GM12878 (cell line): ENCODE results near the gene SFPQ. TPM values are rescaled to one million over a fixed set of nuclear protein-coding genes. Genes with fewer than 3 reads are reported as not detected.

ENCODE experiments used
- ATAC-seq: fragments of 200-7000 bp; cut with Tn5 transposase; 3 replicates; pipeline ENCODE4 v1.9.1; 2020; ENCODE audit warnings: mild to moderate bottlenecking, moderate library complexity
- BruUV-seq: library from RNA; stranded (reverse); fragments of 400-500 nt; replicated peaks from 2 replicates; lab custom pipeline; 2021; lab: Mats Ljungman, UMichigan
- CTCF ChIA-PET: fragments of 300-600 bp; sonication (Branson Sonifier 250); formaldehyde crosslinking; extraction: SDS; loops from one replicate; lab custom pipeline; 2021; ENCODE audit warnings: inconsistent platforms; lab: Yijun Ruan, JAX
- POLR2A ChIA-PET: fragments of 350-600 bp; formaldehyde crosslinking; extraction: SDS; loops from one replicate; lab custom pipeline; 2021; ENCODE audit warnings: inconsistent platforms; lab: Charles Lee
- RAD21 ChIA-PET: fragments of 300-600 bp; sonication (Branson Sonifier 250); formaldehyde crosslinking; loops from one replicate; lab custom pipeline; 2023; ENCODE audit warnings: antibody characterized with exemption; ENCODE audit not compliant: unreplicated experiment; lab: Charles Lee
- SMC1A ChIA-PET: fragments of 300-600 bp; sonication (Branson Sonifier 250); formaldehyde crosslinking; loops from one replicate; lab custom pipeline; 2023; ENCODE audit not compliant: unreplicated experiment, uncharacterized antibody; lab: Charles Lee
- DNase-seq: peaks from one replicate; pipeline ENCODE4 v3.0.0-alpha.2; 2011; ENCODE audit warnings: low read depth, low spot score
- FAIRE-seq: peaks from 3 replicates; lab custom pipeline; 2011; peaks lifted over from hg19 to GRCh38; lab: Jason Lieb, UNC
- H2AFZ ChIP-seq: 2 replicates; pipeline ENCODE4 v1.6.0; 2011; ENCODE audit warnings: low read depth, low read length, control low read depth; ENCODE audit not compliant: control insufficient read depth
- H3K27ac ChIP-seq: 2 replicates; pipeline ENCODE4 v1.5.1; 2011; ENCODE audit warnings: control low read depth; ENCODE audit not compliant: control insufficient read depth, insufficient read depth
- H3K27me3 ChIP-seq, 2 experiments: replicated peaks in 1 of 2; 2 replicates each; pipeline versions ENCODE4 v1.6.0 to v1.6.1; 2011; ENCODE audit warnings: low read length in 1 of 2; ENCODE audit not compliant: control insufficient read depth in 2 of 2, insufficient read depth in 2 of 2
- H3K36me3 ChIP-seq, 2 experiments: 2 replicates each; pipeline ENCODE4 v1.5.1; 2011; ENCODE audit warnings: low read length in 1 of 2; ENCODE audit not compliant: control insufficient read depth in 2 of 2, insufficient read depth in 2 of 2
- H3K4me1 ChIP-seq: 2 replicates; pipeline ENCODE4 v1.6.1; 2011; ENCODE audit warnings: mild to moderate bottlenecking, low read length, moderate library complexity, mixed read lengths; ENCODE audit not compliant: control insufficient read depth, insufficient read depth
- H3K4me2 ChIP-seq: 2 replicates; pipeline ENCODE4 v1.6.0; 2011; ENCODE audit warnings: control low read depth; ENCODE audit not compliant: control insufficient read depth, insufficient read depth
- H3K4me3 ChIP-seq: fragments of 200-600 bp; sonication (generic); 2 replicates; pipeline ENCODE4 v1.5.1; 2016
- H3K79me2 ChIP-seq: 2 replicates; pipeline ENCODE4 v1.6.0; 2011; ENCODE audit warnings: low read length; ENCODE audit not compliant: control insufficient read depth, insufficient read depth
- H3K9ac ChIP-seq: 2 replicates; pipeline ENCODE4 v1.8.0; 2011; ENCODE audit warnings: low read length, control low read depth, mixed read lengths; ENCODE audit not compliant: control insufficient read depth, insufficient read depth
- H3K9me3 ChIP-seq: replicated peaks from 3 replicates; pipeline ENCODE4 v1.5.1; 2011; ENCODE audit warnings: mild to moderate bottlenecking, low read length; ENCODE audit not compliant: control insufficient read depth, insufficient read depth
- H4K20me1 ChIP-seq: 2 replicates; pipeline ENCODE4 v1.6.0; 2011; ENCODE audit not compliant: control insufficient read depth, insufficient read depth
- BACH1 ChIP-seq: fragments of 450-650 bp; IDR thresholded peaks from 2 replicates; pipeline ENCODE4 v1.6.1; 2017; ENCODE audit warnings: mild to moderate bottlenecking, borderline replicate concordance
- CEBPB ChIP-seq, 2 experiments: fragments of 150-350 bp in 1 of 2; IDR thresholded peaks; 2 replicates each; pipeline ENCODE4 v1.6.1; 2012 to 2014; ENCODE audit warnings: low read depth in 2 of 2, low read length in 2 of 2, borderline replicate concordance in 1 of 2, inconsistent platforms in 1 of 2
- PML ChIP-seq: IDR thresholded peaks from 2 replicates; pipeline ENCODE4 v1.6.1; 2012; ENCODE audit warnings: low read length, inconsistent platforms
- POLR2A ChIP-seq: IDR thresholded peaks from 2 replicates; pipeline ENCODE4 v1.6.1; 2011; ENCODE audit warnings: low read depth, mild to moderate bottlenecking, low read length
- POLR2AphosphoS5 ChIP-seq: IDR thresholded peaks from 2 replicates; pipeline ENCODE4 v1.6.1; 2011; ENCODE audit warnings: mild to moderate bottlenecking, low read length, inconsistent platforms
- SUZ12 ChIP-seq: fragments of 200-600 bp; sonication (generic); IDR thresholded peaks from one replicate; pipeline ENCODE4 v1.6.1; 2018; ENCODE audit warnings: antibody characterized with exemption, mild to moderate bottlenecking; ENCODE audit not compliant: unreplicated experiment
- ZSCAN29 ChIP-seq: fragments of 450-650 bp; IDR thresholded peaks from 2 replicates; pipeline ENCODE4 v1.6.1; 2017; ENCODE audit warnings: mild to moderate bottlenecking, moderate library complexity
- WGBS: methylation state at CpG from one replicate; pipeline ENCODE4 v1.1.6; 2016; ENCODE audit warnings: low lambda C conversion rate; ENCODE audit not compliant: insufficient replicate concordance, insufficient coverage; ENCODE audit errors: missing lambda C conversion rate; 5-methylcytosine and 5-hydroxymethylcytosine counted together
- in situ Hi-C: fragments of 300-500 bp; cut with MboI; formaldehyde crosslinking; loops from 9 replicates; pipeline ENCODE4 v1.14.3; 2018; ENCODE audit warnings: mixed read lengths
- intact Hi-C: fragments of 100-400 bp; cut with micrococcal nuclease; formaldehyde crosslinking; loops from one replicate; pipeline ENCODE4 v1.14.2; 2022; ENCODE audit not compliant: unreplicated experiment
- polyA plus RNA-seq, 11 experiments: library from polyadenylated mRNA; depleted of rRNA in 4 of 11; unstranded in 6 of 11; stranded (reverse) in 5 of 11; fragments of >200 nt; fragmentation: Nextera tagmentation in 4 of 11; fragmentation: Illumina TruSeq in 1 of 11; extraction: Ambion mirVana in 4 of 11; extraction: Trizol in 1 of 11; gene quantifications; 1 replicate in 1 of 11; 2 replicates in 10 of 11; pipeline versions ENCODE4 v1.2.1 to v1.2.3, GENCODE V29; 2011 to 2016; ENCODE audit warnings: inconsistent platforms in 2 of 11, missing spikeins in 2 of 11, low read depth in 1 of 11
- total RNA-seq, 4 experiments: library from RNA; depleted of rRNA in 3 of 4; stranded (reverse); fragments of >200 nt in 3 of 4; fragmentation: Illumina TruSeq in 1 of 4; extraction: Trizol in 1 of 4; gene quantifications; 2 replicates each; pipeline versions ENCODE4 v1.2.1 to v1.2.3, GENCODE V29; 2013 to 2021
- TF ChIP-seq, protein P1 (sequence below): fragments of 450-650 bp; IDR thresholded peaks from 2 replicates; pipeline ENCODE4 v1.6.1; 2017; ENCODE audit warnings: antibody characterized with exemption, mild to moderate bottlenecking, moderate library complexity

SFPQ gene
- total and polyA plus RNA-seq, 10 of the 15 experiments (the other 5 are each of a cell fraction or from before 2014, with no cell fraction given) = 78.5 to 559 (median 199) TPM

DNA sequence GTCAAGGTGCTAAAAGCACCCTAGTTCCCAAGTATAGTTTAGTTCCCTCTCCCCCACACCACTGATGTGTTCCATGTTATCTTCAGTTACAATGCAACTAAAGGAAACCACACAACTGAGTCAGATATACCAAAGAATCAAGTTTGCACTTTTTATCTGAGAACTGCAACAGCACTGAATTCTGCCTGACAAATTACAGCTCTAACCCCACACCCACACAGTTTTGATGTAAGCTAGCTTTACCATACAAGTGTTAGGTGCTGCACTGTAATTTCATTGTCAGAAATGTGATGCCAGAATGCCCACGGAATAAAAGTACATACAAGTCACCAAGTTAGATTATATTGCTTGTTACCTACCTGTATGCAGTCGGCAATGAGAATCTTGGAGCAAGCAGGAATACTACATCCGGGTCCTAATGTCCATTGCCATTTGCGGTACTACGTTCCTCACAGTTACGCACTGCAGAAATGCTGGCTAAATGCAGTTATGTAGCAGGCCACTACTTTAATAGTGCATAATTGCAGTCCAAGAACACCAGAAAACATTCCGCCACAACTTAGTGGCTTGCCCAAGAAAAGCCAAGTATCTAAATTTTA lies 12.1 kb downstream of the SFPQ start (continued):
- TF ChIP-seq, protein P1, sequence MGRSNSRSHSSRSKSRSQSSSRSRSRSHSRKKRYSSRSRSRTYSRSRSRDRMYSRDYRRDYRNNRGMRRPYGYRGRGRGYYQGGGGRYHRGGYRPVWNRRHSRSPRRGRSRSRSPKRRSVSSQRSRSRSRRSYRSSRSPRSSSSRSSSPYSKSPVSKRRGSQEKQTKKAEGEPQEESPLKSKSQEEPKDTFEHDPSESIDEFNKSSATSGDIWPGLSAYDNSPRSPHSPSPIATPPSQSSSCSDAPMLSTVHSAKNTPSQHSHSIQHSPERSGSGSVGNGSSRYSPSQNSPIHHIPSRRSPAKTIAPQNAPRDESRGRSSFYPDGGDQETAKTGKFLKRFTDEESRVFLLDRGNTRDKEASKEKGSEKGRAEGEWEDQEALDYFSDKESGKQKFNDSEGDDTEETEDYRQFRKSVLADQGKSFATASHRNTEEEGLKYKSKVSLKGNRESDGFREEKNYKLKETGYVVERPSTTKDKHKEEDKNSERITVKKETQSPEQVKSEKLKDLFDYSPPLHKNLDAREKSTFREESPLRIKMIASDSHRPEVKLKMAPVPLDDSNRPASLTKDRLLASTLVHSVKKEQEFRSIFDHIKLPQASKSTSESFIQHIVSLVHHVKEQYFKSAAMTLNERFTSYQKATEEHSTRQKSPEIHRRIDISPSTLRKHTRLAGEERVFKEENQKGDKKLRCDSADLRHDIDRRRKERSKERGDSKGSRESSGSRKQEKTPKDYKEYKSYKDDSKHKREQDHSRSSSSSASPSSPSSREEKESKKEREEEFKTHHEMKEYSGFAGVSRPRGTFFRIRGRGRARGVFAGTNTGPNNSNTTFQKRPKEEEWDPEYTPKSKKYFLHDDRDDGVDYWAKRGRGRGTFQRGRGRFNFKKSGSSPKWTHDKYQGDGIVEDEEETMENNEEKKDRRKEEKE = no peak
- TF ChIP-seq POLR2A = peak; percentile 68
- no peak for TF ChIP-seq ZSCAN29
- no peak for TF ChIP-seq CEBPB (IDR thresholded peaks at IDR 0.05; ENCODE audit: borderline replicate concordance in 1 of 2, low read depth in 2 of 2, low read length in 2 of 2)

- Histone ChIP-seq H3K79me2 (peaks cover 44% of the 10 kb centered on the region), H3K9me3 (no peaks in the 10 kb centered on the region), H3K9ac (no peak overlapping the region), H3K36me3 (peaks cover 13 to 72% of the 10 kb centered on the region in 2 experiments), H4K20me1 (peaks cover 15% of the 10 kb centered on the region; the same call in 1 of the 2 replicates), H3K27ac (no peak overlapping the region), H3K27me3 (no peaks in the 10 kb centered on the region), H3K4me1 (peaks cover 3% of the 10 kb centered on the region; the same call in 1 of the 2 replicates), H2AFZ (no peak overlapping the region), H3K4me2 (no peak overlapping the region), H3K4me3 (no peak overlapping the region)
- ChIA-PET RAD21 (no interaction called here), POLR2A (interaction anchor here (0.7 kb wide), 2 partner anchors 8 to 22 kb away, joined by 3 read pairs; no protein-coding TSS in a partner anchor), CTCF (no interaction called here), SMC1A (interaction anchor here (1.3 to 1.4 kb wide), 2 partner anchors 9 to 10 kb away, joined by 3 read pairs; no protein-coding TSS in a partner anchor)
- DNase-seq = no peak
- no TSS peak for BruUV-seq
- no peak; the same call in 2 of the 3 replicates for ATAC-seq
- intact Hi-C loops = loop anchor here (10.0 kb wide), 2 partner anchors 195 to 325 kb away; partner anchors contain the start of genes SMIM12 and TMEM35B
- in situ Hi-C loops = no loop called here
- TF ChIP-seq BACH1 (no peak), SUZ12 (no peak), PML (0 out of 2 replicates have a peak, but pooled peaks have one; percentile 24), POLR2AphosphoS5 (peak; percentile 20; the same call in 1 of the 2 replicates)
- FAIRE-seq = no peak
- 0% methylated on average over 1 of the region's 1 CpG for WGBS
Observed at GRCh38 chr1:35179908-35180307, 13.0 kb downstream of the SFPQ start.
